Ascending aorta (tissue), 2 donors: Measurements from ENCODE around the gene EME2. TPM values are rescaled to one million over a fixed set of nuclear protein-coding genes. Genes with fewer than 3 reads are reported as not detected.

Experiments used
- DNase-seq, 2 donors: peaks; one replicate each; pipeline ENCODE4 v3.0.0-alpha.2; 2019; ENCODE audit warnings: low spot score in 2 of 2
- H3K27ac ChIP-seq, 2 donors: fragments of 200-600 bp; sonication (generic); one replicate each; pipeline ENCODE4 v1.5.1; 2016 to 2017; ENCODE audit warnings: mild to moderate bottlenecking in 1 of 2
- H3K27me3 ChIP-seq: fragments of 200-600 bp; sonication (generic); one replicate; pipeline ENCODE4 v1.5.1; 2017
- H3K36me3 ChIP-seq, 2 donors: fragments of 200-600 bp; sonication (generic); one replicate each; pipeline ENCODE4 v1.5.1; 2016
- H3K4me1 ChIP-seq, 2 donors: fragments of 200-600 bp; sonication (generic); one replicate each; pipeline ENCODE4 v1.5.1; 2016 to 2017; ENCODE audit warnings: mild to moderate bottlenecking in 1 of 2
- H3K4me3 ChIP-seq, 2 donors: fragments of 200-600 bp; sonication (generic); one replicate each; pipeline ENCODE4 v1.5.1; 2016 to 2017; ENCODE audit warnings: mild to moderate bottlenecking in 1 of 2
- H3K9me3 ChIP-seq, 2 donors: fragments of 200-600 bp; sonication (generic); one replicate each; pipeline ENCODE4 v1.5.1; 2016
- CTCF ChIP-seq, 3 experiments: fragments of 200-600 bp in 2 of 3; fragments of 450-650 bp in 1 of 3; sonication (generic) in 2 of 3; IDR thresholded peaks; one replicate each; pipeline ENCODE4 v1.5.1; 2016 to 2019; ENCODE audit warnings: antibody characterized with exemption in 3 of 3, mild to moderate bottlenecking in 1 of 3, moderate library complexity in 1 of 3
- intact Hi-C: fragments of 100-400 bp; cut with DNase I; formaldehyde crosslinking; loops from one replicate; pipeline ENCODE4 v1.15.1; 2023
- total RNA-seq: library from RNA; depleted of rRNA; stranded (reverse); fragments of >200 nt; gene quantifications from one replicate; pipeline ENCODE4 v1.1.0, GENCODE V29; 2016

Gene EME2
- total RNA-seq, 1 donor from 2014 or later: 25.3 TPM

GRCh38 chr16:1769402-1770300, 3.0 kb upstream of the EME2 start:
- Histone ChIP-seq H3K9me3 (no peaks in the 10 kb centered on the region), H3K4me1 (peaks cover 16 to 27% of the 10 kb centered on the region in 2 donors), H3K27me3 (no peaks in the 10 kb centered on the region), H3K27ac (peak overlapping the region; percentile 86 to 95), H3K36me3 (peaks cover 35 to 47% of the 10 kb centered on the region in 2 donors), H3K4me3 (peak overlapping the region; percentile 98 to 99)
- intact Hi-C loops: loop anchor here (5.0 kb wide), 1 partner anchor 92 kb away; the partner anchor contains the start of gene JPT2
- TF ChIP-seq CTCF (IDR thresholded peaks at IDR 0.05): no peak
- no peak for DNase-seq

- TF ChIP-seq CTCF (IDR thresholded peaks at IDR 0.05): no peak
- peak in 1 of 2 donors; percentile 83 for DNase-seq
- Histone ChIP-seq H3K27me3 (no peaks in the 10 kb centered on the region), H3K36me3 (peaks cover 26 to 44% of the 10 kb centered on the region in 2 donors), H3K4me1 (peaks cover 19 to 28% of the 10 kb centered on the region in 2 donors), H3K4me3 (peak overlapping the region; percentile 98 to 99), H3K9me3 (no peaks in the 10 kb centered on the region), H3K27ac (peak overlapping the region; percentile 86 to 95)
- intact Hi-C loops: loop anchor here (5.0 kb wide), 1 partner anchor 93 kb away; the partner anchor contains the start of gene JPT2
Measured at GRCh38 chr16:1770328-1771187, 2.1 kb upstream of the EME2 start.

GRCh38 chr16:1771188-1771863, 1.3 kb upstream of the EME2 start, which contains the start of gene NME3:
Gene NME3, minus strand, starts transcription at chr16:1771543. Its CDS starts 9 bp downstream, at chr16:1771534.
- Histone ChIP-seq H3K4me1 (peaks cover 19 to 28% of the 10 kb centered on the region in 2 donors), H3K4me3 (peak within 1 kb of the TSS; percentile 98 to 99), H3K27ac (peak within 1 kb of the TSS; percentile 95), H3K36me3 (peaks cover 26 to 44% of the 10 kb centered on the region in 2 donors), H3K9me3 (no peaks in the 10 kb centered on the region), H3K27me3 (no peaks in the 10 kb centered on the region)
- no peak for TF ChIP-seq CTCF (IDR thresholded peaks at IDR 0.05)
- intact Hi-C loops: loop anchor here (5.0 kb wide), 1 partner anchor 94 kb away; the partner anchor contains the start of gene JPT2
- DNase-seq: peak in 1 of 2 donors; percentile 86

GRCh38 chr16:1771864-1772361, 697 bp upstream of the EME2 start:
- no peaks in the 10 kb centered on the region for H3K9me3 ChIP-seq
- peaks cover 19 to 28% of the 10 kb centered on the region in 2 donors for H3K4me1 ChIP-seq
- H3K27ac ChIP-seq: peak overlapping the region; percentile 86 to 95
- TF ChIP-seq CTCF (IDR thresholded peaks at IDR 0.05): no peak
- peak overlapping the region; percentile 98 to 99 for H3K4me3 ChIP-seq
- intact Hi-C loops: loop anchor here (2.0 to 5.0 kb wide), 2 partner anchors 55 to 95 kb away; partner anchors contain the start of genes FAHD1, HAGH and JPT2
- H3K27me3 ChIP-seq: no peaks in the 10 kb centered on the region
- no peak for DNase-seq
- H3K36me3 ChIP-seq: peaks cover 26 to 44% of the 10 kb centered on the region in 2 donors
